DND-41 (cell line): ENCODE data around the gene SPAG16.

Experiments
- ATAC-seq: fragments of 200-7000 bp; cut with Tn5 transposase; 3 replicates; pipeline ENCODE4 v1.9.1; 2021; ENCODE audit warnings: low read depth; ENCODE audit not compliant: insufficient read depth
- DNase-seq: peaks from one replicate; pipeline ENCODE4 v3.0.0-alpha.2; 2020
- H2AFZ ChIP-seq: 2 replicates; pipeline ENCODE4 v1.6.0; 2012; ENCODE audit warnings: low read depth, low read length
- H3K27ac ChIP-seq: 2 replicates; pipeline ENCODE4 v1.5.1; 2012; ENCODE audit warnings: low read length, inconsistent platforms
- H3K27me3 ChIP-seq: fragments of 200-600 bp; sonication (generic); 2 replicates; pipeline ENCODE4 v1.6.0; 2012; ENCODE audit warnings: low read length, mild to moderate bottlenecking, inconsistent platforms; ENCODE audit not compliant: insufficient read depth, poor library complexity
- H3K36me3 ChIP-seq: 2 replicates; pipeline ENCODE4 v1.5.1; 2012; ENCODE audit warnings: low read length, inconsistent platforms; ENCODE audit not compliant: insufficient read depth
- H3K4me1 ChIP-seq: 2 replicates; pipeline ENCODE4 v1.5.1; 2012; ENCODE audit warnings: mild to moderate bottlenecking, low read length; ENCODE audit not compliant: insufficient read depth
- H3K4me2 ChIP-seq: 2 replicates; pipeline ENCODE4 v1.6.0; 2012; ENCODE audit warnings: mild to moderate bottlenecking, moderate library complexity, low read length, inconsistent platforms; ENCODE audit not compliant: insufficient read depth
- H3K4me3 ChIP-seq, 2 experiments: fragments of 200-600 bp in 1 of 2; shearing (Covaris generic) in 1 of 2; 2 replicates each; pipeline ENCODE4 v1.5.1; 2012 to 2016; ENCODE audit warnings: inconsistent platforms in 2 of 2, low read length in 2 of 2, mild to moderate bottlenecking in 2 of 2, low read depth in 1 of 2, moderate library complexity in 1 of 2
- H3K79me2 ChIP-seq: 2 replicates; pipeline ENCODE4 v1.6.0; 2012; ENCODE audit warnings: low read length, inconsistent platforms; ENCODE audit not compliant: insufficient read depth
- H3K9ac ChIP-seq: 2 replicates; pipeline ENCODE4 v1.6.0; 2012; ENCODE audit warnings: low read depth, mild to moderate bottlenecking, inconsistent platforms, low read length, moderate library complexity
- H3K9me3 ChIP-seq: 2 replicates; pipeline ENCODE4 v1.5.1; 2012; ENCODE audit warnings: low read length, moderate library complexity, mild to moderate bottlenecking, inconsistent platforms; ENCODE audit not compliant: insufficient read depth, severe bottlenecking
- H4K20me1 ChIP-seq: 2 replicates; pipeline ENCODE4 v1.6.0; 2012; ENCODE audit warnings: low read length; ENCODE audit not compliant: insufficient read depth
- EZH2 ChIP-seq: IDR thresholded peaks from 3 replicates; pipeline ENCODE4 v1.6.1; 2012; ENCODE audit warnings: borderline replicate concordance, low read depth, mild to moderate bottlenecking, moderate library complexity, low read length, inconsistent platforms; ENCODE audit not compliant: severe bottlenecking
- TF ChIP-seq, protein P1 (sequence below): IDR thresholded peaks from 2 replicates; pipeline ENCODE4 v1.5.1; 2012; ENCODE audit warnings: borderline replicate concordance, low read length, moderate library complexity, mild to moderate bottlenecking; ENCODE audit not compliant: poor library complexity, severe bottlenecking; ENCODE audit errors: extremely low read depth

SPAG16 gene

DNA sequence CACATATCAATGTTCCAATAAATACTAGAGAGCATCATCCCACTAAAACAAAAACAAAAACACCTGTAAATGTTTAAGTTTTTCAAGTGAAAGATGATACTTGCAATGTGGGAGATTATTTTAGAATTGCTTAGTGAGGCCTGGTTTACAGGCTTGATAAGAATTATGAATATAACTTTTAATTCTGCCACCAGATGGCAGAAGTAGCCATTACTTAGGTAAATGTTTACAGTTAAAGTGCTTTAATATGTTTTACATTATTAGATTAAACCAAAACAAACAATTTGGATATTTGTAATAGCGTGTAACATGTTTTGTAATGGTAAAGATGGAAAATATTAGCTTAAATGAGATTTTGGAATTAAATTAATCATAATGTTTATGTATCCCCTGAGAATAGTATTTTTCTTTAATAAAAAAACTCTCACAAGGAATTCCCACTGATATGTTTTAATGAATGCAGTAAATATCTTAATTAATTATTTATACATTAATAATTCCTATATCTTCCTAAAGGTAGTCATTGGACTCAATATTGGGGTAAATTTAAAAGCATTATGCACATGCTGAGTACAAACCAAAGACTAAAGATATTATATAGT is 522.0 kb downstream of the SPAG16 start:
- H3K79me2 ChIP-seq: no peaks in the 10 kb centered on the region
- no peaks in the 10 kb centered on the region for H3K4me1 ChIP-seq
- H3K9me3 ChIP-seq: no peaks in the 10 kb centered on the region
- H3K27me3 ChIP-seq: no peaks in the 10 kb centered on the region
- no peak overlapping the region for H3K4me2 ChIP-seq
- ATAC-seq: no peak
- no peak overlapping the region for H3K4me3 ChIP-seq
- no peaks in the 10 kb centered on the region for H4K20me1 ChIP-seq
- no peaks in the 10 kb centered on the region for H3K36me3 ChIP-seq
- no peak overlapping the region for H3K9ac ChIP-seq
- TF ChIP-seq EZH2: no peak
- TF ChIP-seq, protein P1, sequence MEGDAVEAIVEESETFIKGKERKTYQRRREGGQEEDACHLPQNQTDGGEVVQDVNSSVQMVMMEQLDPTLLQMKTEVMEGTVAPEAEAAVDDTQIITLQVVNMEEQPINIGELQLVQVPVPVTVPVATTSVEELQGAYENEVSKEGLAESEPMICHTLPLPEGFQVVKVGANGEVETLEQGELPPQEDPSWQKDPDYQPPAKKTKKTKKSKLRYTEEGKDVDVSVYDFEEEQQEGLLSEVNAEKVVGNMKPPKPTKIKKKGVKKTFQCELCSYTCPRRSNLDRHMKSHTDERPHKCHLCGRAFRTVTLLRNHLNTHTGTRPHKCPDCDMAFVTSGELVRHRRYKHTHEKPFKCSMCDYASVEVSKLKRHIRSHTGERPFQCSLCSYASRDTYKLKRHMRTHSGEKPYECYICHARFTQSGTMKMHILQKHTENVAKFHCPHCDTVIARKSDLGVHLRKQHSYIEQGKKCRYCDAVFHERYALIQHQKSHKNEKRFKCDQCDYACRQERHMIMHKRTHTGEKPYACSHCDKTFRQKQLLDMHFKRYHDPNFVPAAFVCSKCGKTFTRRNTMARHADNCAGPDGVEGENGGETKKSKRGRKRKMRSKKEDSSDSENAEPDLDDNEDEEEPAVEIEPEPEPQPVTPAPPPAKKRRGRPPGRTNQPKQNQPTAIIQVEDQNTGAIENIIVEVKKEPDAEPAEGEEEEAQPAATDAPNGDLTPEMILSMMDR: peak; percentile 53
- no peak overlapping the region for H3K27ac ChIP-seq
- no peak overlapping the region for H2AFZ ChIP-seq
- no peak for DNase-seq

DNA sequence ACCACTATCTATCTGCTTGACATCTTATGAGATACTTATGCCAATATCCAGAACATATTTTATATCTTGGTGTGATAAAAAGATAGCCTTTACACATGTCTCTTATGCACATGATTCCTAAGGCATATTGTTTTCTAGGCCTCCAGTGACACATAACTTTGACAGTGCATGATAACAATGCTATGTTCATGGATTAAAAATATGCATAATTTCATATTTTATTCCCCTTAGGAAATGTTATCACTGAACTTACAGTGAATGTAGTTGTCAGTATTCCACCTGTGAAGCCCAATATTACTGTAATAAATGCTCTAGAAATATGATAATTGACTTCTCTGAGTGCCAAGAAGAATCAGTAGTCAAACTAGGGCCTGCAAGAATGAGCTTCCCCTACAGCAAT is 532.3 kb downstream of the SPAG16 start:
- DNase-seq (no peak), ATAC-seq (no peak)
- Histone ChIP-seq H3K27me3 (no peaks in the 10 kb centered on the region), H3K27ac (no peak overlapping the region), H3K4me1 (no peaks in the 10 kb centered on the region), H3K79me2 (no peaks in the 10 kb centered on the region), H3K36me3 (no peaks in the 10 kb centered on the region), H3K4me2 (no peak overlapping the region), H4K20me1 (no peaks in the 10 kb centered on the region), H2AFZ (no peak overlapping the region), H3K9ac (no peak overlapping the region), H3K9me3 (no peaks in the 10 kb centered on the region), H3K4me3 (no peak overlapping the region)
- TF ChIP-seq, protein P1: no peak
- TF ChIP-seq EZH2: no peak

DNA sequence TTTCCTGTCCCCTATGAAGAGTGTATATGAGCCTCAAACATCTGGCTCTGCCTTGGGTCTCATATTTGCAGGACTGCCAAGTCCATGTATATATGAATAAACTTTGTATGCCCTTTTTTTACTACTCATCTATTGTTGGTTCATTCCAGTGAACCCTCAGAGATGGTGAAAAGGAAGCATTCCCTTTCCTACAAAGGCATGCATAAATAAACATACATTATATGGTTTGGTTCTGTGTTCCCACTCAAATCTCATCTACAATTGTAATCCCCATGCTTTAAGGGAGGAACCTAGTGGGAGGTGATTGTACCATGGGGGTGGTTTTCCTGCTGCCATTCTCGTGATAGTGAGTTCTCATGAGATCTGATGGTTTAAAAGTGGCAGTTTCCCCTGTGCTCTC is 534.2 kb downstream of the SPAG16 start:
- TF ChIP-seq, protein P1: no peak
- no peak for TF ChIP-seq EZH2

More for the DNA sequence above, 534.2 kb downstream of the SPAG16 start:
- H3K4me2 ChIP-seq: no peak overlapping the region
- H3K27me3 ChIP-seq: no peaks in the 10 kb centered on the region
- no peaks in the 10 kb centered on the region for H4K20me1 ChIP-seq
- H3K4me1 ChIP-seq: no peaks in the 10 kb centered on the region
- H3K79me2 ChIP-seq: no peaks in the 10 kb centered on the region
- ATAC-seq (no peak), DNase-seq (no peak)
- no peak overlapping the region for H3K9ac ChIP-seq
- no peaks in the 10 kb centered on the region for H3K9me3 ChIP-seq
- no peak overlapping the region for H3K27ac ChIP-seq
- H2AFZ ChIP-seq: peak overlapping the region; percentile 52
- H3K4me3 ChIP-seq: no peak overlapping the region
- no peaks in the 10 kb centered on the region for H3K36me3 ChIP-seq
